GM21529 (cell line): ENCODE measurements around the gene METTL1.

ENCODE experiments used
- ATAC-seq: cut with Tn5 transposase; IDR thresholded peaks from one replicate; pipeline ENCODE4 v1.9.1; 2021; ENCODE audit not compliant: unreplicated experiment

The METTL1 gene

DNA sequence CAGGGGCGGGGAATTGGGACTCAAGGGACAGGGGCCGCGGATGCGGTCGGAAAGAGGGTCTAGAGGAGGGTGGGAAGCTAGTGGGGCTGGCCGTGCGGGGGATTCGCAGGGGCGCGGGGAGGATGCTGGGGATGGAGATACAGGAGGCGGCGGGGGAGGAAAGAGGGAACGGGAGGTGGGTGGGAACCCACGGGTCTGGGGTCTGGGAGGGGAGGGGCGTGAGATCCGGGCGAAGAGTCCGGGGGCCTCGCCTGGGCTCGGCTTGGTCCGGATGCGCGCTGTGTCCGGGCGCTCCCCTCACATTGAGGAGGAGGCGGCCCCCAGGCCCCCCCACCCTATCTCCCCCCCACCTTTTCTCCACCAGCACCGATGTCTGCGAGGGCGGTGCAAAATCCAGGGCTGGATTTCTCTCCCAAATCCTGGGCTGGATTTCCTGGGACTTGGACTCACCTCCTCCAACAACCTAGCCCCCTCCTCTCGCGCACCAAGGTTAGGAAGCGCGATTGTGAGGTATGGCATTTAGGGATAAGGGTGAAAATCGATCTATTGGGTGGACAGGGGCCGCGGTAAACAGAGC, 33.2 kb downstream of the METTL1 start, which contains the start of gene AGAP2:
AGAP2 (minus strand) TSS at position 82 of the 577 bp plus-strand sequence. CDS start 496 bp downstream, outside the sequence.
- no peak for ATAC-seq

DNA sequence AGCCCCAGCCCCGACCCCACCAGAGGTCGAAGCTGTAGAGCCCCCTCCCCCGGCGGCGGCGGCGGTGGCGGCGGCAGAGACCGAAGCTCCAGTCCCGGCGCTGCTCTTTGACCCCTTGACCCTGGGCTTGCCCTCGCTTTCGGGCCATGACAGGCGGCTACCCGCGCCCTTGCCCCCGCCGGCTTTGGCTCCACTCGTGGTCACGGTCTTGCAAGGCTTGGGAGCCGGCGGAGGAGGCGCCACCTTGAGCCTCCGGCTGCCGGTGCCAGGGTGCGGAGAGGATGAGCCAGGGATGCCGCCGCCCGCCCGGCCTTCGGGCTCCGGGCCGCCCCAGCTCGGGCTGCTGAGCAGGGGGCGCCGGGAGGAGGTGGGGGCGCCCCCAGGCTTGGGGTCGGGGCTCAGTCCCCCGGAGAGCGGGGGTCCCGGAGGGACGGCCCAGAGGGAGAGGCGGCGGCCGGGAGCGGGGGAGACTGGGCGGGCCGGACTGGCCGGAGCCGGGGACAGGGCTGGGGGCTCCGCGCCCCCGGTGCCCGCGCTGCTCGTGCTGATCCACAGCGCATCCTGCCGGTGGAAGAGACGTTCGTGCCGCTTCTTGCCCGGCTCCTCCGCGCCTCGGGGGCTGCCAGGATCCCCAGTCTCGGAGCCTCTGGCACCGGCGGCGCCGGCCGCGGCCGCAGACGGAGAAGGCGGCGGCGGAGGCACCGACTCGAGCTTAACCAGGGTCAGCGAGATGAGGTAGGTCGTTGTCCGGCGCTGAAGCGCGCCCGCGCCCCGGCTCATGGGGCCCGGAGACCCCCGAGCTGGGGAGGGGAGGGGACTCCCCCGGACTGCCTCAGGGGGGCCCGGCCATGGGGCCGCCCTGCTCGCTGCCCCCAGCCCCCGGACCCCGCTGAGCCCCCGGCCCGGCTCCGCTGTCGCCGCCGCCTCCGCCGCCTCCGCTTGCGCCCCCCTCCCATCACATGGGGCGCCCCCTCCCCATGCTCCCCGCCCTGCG, 34.1 kb downstream of the METTL1 start:
- no peak for ATAC-seq

- ATAC-seq, result no peak
Measured at GRCh38 chr12:57736741-57737466, 35.0 kb downstream of the METTL1 start.

- no peak for ATAC-seq
Measured at GRCh38 chr12:57735952-57736740, 35.8 kb downstream of the METTL1 start.

GRCh38 chr12:57735198-57735855, 36.6 kb downstream of the METTL1 start:
- no peak for ATAC-seq

- ATAC-seq, result no peak
Measured at GRCh38 chr12:57734591-57734990, 37.3 kb downstream of the METTL1 start.

- ATAC-seq, result no peak
Measured at GRCh38 chr12:57733928-57734327, 38.0 kb downstream of the METTL1 start.

DNA sequence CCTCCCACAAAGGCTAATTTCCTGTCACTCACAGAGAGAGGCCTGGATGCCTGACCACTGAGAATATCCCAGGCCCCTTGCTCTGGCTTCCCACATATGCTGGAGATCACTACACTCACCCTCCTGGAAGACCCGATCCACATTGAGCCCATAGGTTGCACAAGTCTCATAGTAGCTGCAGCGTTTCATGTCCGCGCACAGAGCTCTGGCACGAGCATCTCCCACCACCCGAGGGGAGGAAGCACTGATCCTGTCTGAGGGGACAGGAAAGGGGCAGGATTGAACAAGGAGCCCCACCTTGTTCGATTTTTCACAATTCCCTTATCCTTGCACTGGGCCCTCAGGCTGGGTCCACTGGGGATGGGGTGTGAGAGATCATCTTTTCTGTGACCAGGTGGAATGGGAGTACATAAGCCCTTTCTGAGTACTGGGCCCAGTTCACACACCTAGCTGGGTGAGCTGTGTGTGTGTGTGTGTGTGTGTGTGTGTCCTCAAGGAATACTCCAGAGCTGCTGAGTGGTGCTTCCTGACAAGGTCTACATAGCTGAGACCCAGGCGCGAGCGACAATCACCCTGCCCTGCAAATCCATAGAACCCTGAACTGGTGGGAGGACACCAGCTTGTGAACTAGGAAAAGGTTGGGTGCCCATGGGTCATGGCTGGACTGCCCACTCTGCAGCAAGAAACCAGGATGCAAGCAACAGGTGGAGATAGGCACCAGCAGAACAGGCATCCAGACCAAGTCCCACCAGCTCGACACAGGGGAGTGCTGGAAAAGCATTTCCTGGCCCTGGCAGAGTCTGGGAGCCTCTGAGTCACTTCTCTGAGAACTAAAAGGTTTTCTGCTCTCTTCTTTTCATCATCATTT, 38.9 kb downstream of the METTL1 start:
- no peak for ATAC-seq

DNA sequence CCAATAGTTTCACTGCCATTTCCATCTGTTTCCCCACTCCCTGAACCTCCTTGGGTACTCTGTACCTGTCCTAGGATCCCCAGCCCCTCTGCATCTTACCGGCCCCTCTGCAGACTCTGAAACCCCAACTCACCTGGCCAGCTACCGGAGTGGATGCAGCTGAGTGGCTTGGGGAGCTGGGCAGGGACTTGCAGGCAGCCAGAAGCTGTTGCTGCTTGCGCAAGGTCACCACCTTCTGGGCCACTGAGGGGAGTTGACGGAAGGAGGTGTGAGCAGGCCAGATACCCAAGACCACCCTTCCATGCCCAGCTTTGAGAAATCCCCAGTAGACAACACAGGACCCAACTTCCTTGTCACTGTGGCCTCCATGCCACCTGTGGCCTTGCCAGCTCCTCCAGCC, 39.6 kb downstream of the METTL1 start:
- ATAC-seq, result no peak

GRCh38 chr12:57731411-57732080, 40.4 kb downstream of the METTL1 start:
- no peak for ATAC-seq

- no peak for ATAC-seq
Measured at GRCh38 chr12:57730336-57731067, 41.4 kb downstream of the METTL1 start.

- ATAC-seq, result no peak
Measured at GRCh38 chr12:57729321-57729844, 42.5 kb downstream of the METTL1 start.

DNA sequence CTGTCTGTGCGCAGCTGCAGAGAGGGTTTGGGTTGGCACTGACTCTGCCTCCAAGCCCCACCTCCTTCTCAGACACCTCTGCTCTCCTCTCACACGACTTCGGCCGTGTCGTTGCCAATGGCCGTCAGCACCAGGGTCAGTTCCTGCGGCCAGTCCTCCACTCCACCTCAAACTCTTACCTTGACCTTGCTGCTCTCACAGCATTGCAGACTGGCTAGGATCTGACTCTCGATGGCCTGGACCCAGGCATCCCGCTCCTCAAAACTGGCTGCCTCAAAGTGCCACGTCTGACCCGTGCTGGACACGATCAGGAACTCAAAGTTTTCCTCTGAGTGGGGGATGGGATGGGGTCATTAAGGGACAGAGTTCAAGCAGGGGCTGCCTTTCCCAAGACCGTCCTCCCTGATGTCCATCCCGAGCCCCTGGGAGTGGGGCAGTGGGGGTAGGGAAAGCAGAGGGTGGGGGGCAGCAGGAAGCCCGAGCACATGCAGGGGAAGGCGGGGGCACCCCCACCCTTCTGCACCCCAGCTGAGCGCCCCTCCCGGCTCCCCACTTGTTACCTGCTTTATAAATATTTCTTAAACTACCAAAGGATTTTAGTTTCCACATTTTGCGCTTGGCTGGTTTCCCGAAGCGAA, 44.0 kb downstream of the METTL1 start:
- ATAC-seq, result no peak

- ATAC-seq, result no peak
Measured at GRCh38 chr12:57726884-57727757, 44.8 kb downstream of the METTL1 start.

DNA sequence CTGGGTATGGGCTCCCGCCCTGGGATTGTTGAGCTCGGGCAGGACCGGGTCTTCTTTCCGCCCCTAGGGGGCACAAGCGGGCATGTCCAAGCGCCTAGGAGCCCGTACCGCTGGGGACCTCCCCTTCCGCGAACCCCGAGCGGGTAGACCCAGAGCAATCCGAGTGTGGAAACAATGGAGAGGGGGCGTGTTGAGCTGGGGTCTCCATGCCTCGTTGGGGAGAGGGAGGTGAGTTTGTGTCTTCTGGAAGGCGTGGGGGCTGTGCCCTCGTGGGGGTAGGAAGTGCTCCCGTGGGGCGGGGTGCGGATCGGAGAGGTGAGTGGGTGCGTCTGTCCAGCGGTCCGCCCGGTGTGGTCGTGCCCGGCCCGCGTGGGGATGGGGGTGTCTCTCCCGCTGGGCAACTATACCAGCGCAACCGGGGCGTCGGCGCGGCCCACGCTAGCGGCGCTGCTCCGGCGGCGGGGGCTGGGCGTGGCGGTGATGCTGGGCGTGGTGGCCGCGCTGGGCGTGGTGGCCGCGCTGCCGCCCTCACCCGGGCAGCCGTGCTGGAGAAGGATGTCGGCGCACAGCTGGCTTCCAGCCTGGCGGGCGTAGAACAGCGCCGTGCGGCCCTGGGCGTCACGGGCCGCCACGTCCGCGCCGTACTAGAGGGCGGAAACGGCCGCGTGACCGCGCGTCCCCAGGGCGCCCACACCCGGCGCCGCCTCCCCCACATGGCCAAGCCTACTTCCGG, 45.6 kb downstream of the METTL1 start:
- no peak for ATAC-seq

DNA sequence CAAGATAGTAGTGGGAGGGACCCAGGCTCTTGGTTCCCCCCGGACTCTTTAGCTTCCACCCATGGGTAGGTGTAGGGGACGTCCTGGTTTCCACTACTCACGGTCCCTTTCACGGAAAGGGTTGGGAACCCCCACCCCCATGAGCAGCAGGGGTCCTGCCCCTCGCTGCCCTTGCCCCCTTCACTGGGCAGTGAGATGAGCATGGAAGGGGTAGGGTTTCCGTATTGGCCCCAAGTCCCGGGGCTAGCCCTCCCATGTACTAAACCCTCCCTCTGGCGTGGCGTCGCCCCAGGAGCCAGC, 46.1 kb downstream of the METTL1 start:
- ATAC-seq, result no peak
